Mesendoderm (in vitro differentiated cells): ENCODE measurements around the gene NDNF.

Experiments used
- DNase-seq: peaks from one replicate; pipeline ENCODE4 v3.0.0; 2013
- H2AK5ac ChIP-seq: 2 replicates; pipeline ENCODE4 v1.6.1; 2013; ENCODE audit warnings: low read length, inconsistent platforms
- H2BK120ac ChIP-seq: 2 replicates; pipeline ENCODE4 v1.6.1; 2013; ENCODE audit warnings: low read depth, mild to moderate bottlenecking, low read length, moderate library complexity, mixed read lengths
- H2BK15ac ChIP-seq: replicated peaks from 2 replicates; pipeline ENCODE4 v1.6.1; 2013; ENCODE audit warnings: low read depth, mild to moderate bottlenecking, moderate library complexity
- H2BK5ac ChIP-seq: 2 replicates; pipeline ENCODE4 v1.6.1; 2013; ENCODE audit warnings: low read length, inconsistent platforms
- H3K18ac ChIP-seq: 2 replicates; pipeline ENCODE4 v1.6.1; 2013; ENCODE audit warnings: mild to moderate bottlenecking, low read length, mixed read lengths
- H3K23ac ChIP-seq: one replicate; pipeline ENCODE4 v1.6.1; 2013; ENCODE audit warnings: low read length
- H3K27ac ChIP-seq: 2 replicates; pipeline ENCODE4 v1.5.1; 2013; ENCODE audit warnings: low read depth, mild to moderate bottlenecking, inconsistent platforms, low read length, moderate library complexity
- H3K27me3 ChIP-seq: 2 replicates; pipeline ENCODE4 v1.6.1; 2013; ENCODE audit warnings: low read length, control low read depth, mild to moderate bottlenecking, inconsistent platforms; ENCODE audit not compliant: insufficient read depth, poor library complexity
- H3K36me3 ChIP-seq: 2 replicates; pipeline ENCODE4 v1.6.1; 2013; ENCODE audit warnings: low read length, inconsistent platforms; ENCODE audit not compliant: control insufficient read depth, insufficient read depth
- H3K4ac ChIP-seq: one replicate; pipeline ENCODE4 v1.6.1; 2013; ENCODE audit warnings: low read depth, mild to moderate bottlenecking, low read length, moderate library complexity
- H3K4me1 ChIP-seq: 2 replicates; pipeline ENCODE4 v1.6.1; 2013; ENCODE audit warnings: low read depth, low read length, inconsistent platforms; ENCODE audit not compliant: control insufficient read depth
- H3K4me2 ChIP-seq: 2 replicates; pipeline ENCODE4 v1.6.1; 2013; ENCODE audit warnings: low read length
- H3K4me3 ChIP-seq: 2 replicates; pipeline ENCODE4 v1.5.1; 2013; ENCODE audit warnings: mild to moderate bottlenecking, low read length
- H3K56ac ChIP-seq: one replicate; pipeline ENCODE4 v1.6.1; 2013; ENCODE audit warnings: low read length
- H3K79me1 ChIP-seq: 2 replicates; pipeline ENCODE4 v1.6.1; 2013; ENCODE audit warnings: low read length, inconsistent platforms
- H3K79me2 ChIP-seq: 2 replicates; pipeline ENCODE4 v1.6.1; 2013; ENCODE audit warnings: mild to moderate bottlenecking, low read length; ENCODE audit not compliant: control insufficient read depth, insufficient read depth
- H3K9ac ChIP-seq: 2 replicates; pipeline ENCODE4 v1.6.1; 2013; ENCODE audit warnings: low read length, inconsistent platforms
- H4K5ac ChIP-seq: one replicate; pipeline ENCODE4 v1.6.1; 2013; ENCODE audit warnings: low read length
- H4K8ac ChIP-seq: one replicate; pipeline ENCODE4 v1.6.1; 2013; ENCODE audit warnings: low read depth, mild to moderate bottlenecking, control low read depth, low read length, moderate library complexity
- WGBS: extraction: QIAGEN DNeasy Blood & Tissue Kit; methylation state at CpG from one replicate; pipeline ENCODE4 v1.1.7; 2013; ENCODE audit warnings: low lambda C conversion rate, missing lambda C conversion rate; ENCODE audit not compliant: insufficient coverage; ENCODE audit errors: extremely low coverage; 5-methylcytosine and 5-hydroxymethylcytosine counted together

NDNF gene

DNA sequence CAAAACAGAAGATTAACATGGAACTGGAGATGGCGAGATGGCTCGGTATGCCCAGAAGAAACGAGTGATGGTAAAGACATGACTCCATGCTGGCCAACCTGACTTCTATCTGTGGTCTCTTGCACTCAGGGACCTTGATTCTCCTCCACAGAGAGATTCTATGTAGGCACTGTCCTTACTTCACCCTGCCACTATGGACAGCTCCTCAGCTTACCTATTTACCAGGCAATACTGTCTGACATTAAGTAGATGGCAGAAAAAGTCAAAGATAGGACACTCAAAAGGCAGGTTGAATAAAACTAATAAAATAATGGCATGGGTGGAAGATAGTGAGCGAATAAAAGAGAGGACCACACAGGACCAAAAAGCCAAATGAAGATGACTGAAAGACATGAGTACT is 35.2 kb upstream of the NDNF start:
- Histone ChIP-seq H2AK5ac (no peak overlapping the region), H3K18ac (no peak overlapping the region), H3K9ac (no peak overlapping the region), H3K4me3 (no peak overlapping the region), H3K36me3 (no peaks in the 10 kb centered on the region), H3K4me1 (no peaks in the 10 kb centered on the region), H3K56ac (no peak overlapping the region), H3K4ac (no peak overlapping the region), H4K5ac (no peak overlapping the region), H3K79me2 (no peaks in the 10 kb centered on the region), H2BK15ac (no peak overlapping the region), H3K27ac (no peak overlapping the region), H2BK120ac (no peak overlapping the region), H3K27me3 (no peaks in the 10 kb centered on the region), H4K8ac (no peak overlapping the region), H2BK5ac (no peak overlapping the region), H3K79me1 (no peaks in the 10 kb centered on the region), H3K23ac (no peak overlapping the region), H3K4me2 (no peak overlapping the region)
- no peak for DNase-seq
- WGBS = no CpG with 5 or more reads among the region's 4 CpGs

DNA sequence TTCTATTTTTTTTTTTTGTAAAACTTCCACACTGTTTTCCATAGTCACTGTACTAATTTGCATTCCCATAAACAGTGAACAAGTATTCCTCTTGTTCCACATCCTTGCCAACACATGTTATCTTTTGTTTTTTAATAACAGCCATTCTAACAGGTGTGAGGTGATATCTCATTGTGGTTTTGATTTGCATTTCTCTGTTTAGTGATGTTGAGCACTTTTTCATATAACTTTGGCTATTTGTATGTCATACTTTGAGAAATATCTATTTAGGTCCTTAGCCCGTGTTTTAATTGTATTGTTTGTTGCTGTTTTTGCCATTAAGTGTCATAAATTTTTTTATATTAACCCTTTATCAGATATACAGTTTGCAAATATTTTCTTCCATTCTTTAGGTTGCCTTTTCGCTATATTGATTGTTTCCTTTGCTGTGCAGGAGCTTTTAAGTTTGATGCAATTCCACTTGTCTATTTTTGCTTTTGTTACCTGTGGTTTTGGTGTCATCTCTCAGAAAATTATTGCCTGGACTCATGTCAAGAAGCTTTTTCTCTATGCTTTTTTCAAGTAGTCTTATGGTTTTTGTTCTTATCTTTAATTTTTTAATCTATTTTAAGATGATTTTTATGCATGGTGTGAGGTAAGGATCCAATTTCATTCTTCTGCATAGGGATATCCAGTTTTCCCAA is 27.9 kb upstream of the NDNF start:
- H4K8ac ChIP-seq = no peak overlapping the region
- H3K79me1 ChIP-seq = no peaks in the 10 kb centered on the region
- no peak overlapping the region for H3K4ac ChIP-seq
- H3K18ac ChIP-seq = no peak overlapping the region
- H3K27me3 ChIP-seq = no peaks in the 10 kb centered on the region
- H3K4me2 ChIP-seq = no peak overlapping the region
- H3K79me2 ChIP-seq = no peaks in the 10 kb centered on the region
- H3K9ac ChIP-seq = no peak overlapping the region
- no peak overlapping the region for H4K5ac ChIP-seq
- H2BK120ac ChIP-seq = no peak overlapping the region
- no peak for DNase-seq
- no peak overlapping the region for H2BK15ac ChIP-seq
- no peaks in the 10 kb centered on the region for H3K36me3 ChIP-seq
- no peak overlapping the region for H3K56ac ChIP-seq
- H3K4me1 ChIP-seq = no peaks in the 10 kb centered on the region
- H3K27ac ChIP-seq = no peak overlapping the region
- H3K4me3 ChIP-seq = no peak overlapping the region
- no peak overlapping the region for H3K23ac ChIP-seq
- H2BK5ac ChIP-seq = no peak overlapping the region
- no CpG with 5 or more reads among the region's 2 CpGs for WGBS
- H2AK5ac ChIP-seq = no peak overlapping the region

DNA sequence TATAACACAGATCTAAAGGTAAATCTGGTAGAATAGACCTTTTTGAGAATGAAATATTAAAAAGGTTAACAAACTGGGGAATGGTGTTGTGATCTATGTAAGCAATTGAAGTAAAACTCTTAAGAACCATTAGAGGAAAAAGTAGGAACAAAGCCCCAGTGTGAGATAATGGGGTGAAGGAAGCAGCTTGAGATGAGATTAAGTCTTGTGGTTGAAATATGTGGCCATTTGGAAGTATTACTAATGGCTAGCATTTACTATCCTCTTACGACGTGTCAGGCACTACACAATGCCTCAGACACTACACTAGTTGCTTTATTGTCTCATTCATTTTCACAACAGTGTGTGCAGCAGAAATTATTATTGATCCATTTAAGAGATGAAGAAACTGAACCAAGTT is 25.9 kb upstream of the NDNF start:
- no CpG with 5 or more reads among the region's 2 CpGs for WGBS
- Histone ChIP-seq H3K4ac (no peak overlapping the region), H3K18ac (no peak overlapping the region), H4K8ac (no peak overlapping the region), H3K79me2 (no peaks in the 10 kb centered on the region), H3K56ac (no peak overlapping the region), H2BK120ac (no peak overlapping the region), H3K4me3 (no peak overlapping the region), H3K27me3 (no peaks in the 10 kb centered on the region), H3K4me1 (no peaks in the 10 kb centered on the region), H3K27ac (no peak overlapping the region), H3K4me2 (no peak overlapping the region), H3K79me1 (no peaks in the 10 kb centered on the region), H3K23ac (no peak overlapping the region), H2AK5ac (no peak overlapping the region), H3K9ac (no peak overlapping the region), H2BK15ac (no peak overlapping the region), H4K5ac (no peak overlapping the region), H2BK5ac (no peak overlapping the region), H3K36me3 (no peaks in the 10 kb centered on the region)
- no peak for DNase-seq

DNA sequence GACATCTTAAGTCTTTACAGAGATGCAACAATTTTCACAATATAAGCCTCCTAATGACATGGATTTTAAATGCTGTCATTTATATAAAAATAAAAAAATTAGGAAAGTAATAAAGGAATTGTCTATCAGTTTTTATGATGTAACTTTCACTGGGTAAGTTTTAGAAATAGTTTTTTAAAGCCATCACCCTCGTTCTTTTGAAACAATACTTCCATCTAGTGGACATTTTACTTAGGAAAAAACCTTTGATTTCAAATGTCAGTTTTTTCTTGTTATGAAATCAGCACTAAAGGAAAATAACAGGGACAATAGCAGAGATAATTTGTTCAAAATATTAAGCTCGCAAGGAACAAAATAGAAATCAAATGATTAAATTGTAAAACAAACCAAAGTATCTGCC is 24.3 kb upstream of the NDNF start:
- WGBS = no CpG with 5 or more reads among the region's 2 CpGs
- Histone ChIP-seq H3K79me2 (no peaks in the 10 kb centered on the region), H4K8ac (no peak overlapping the region), H3K36me3 (no peaks in the 10 kb centered on the region), H3K4me3 (no peak overlapping the region), H2BK5ac (no peak overlapping the region), H3K4ac (no peak overlapping the region), H2BK120ac (no peak overlapping the region), H3K56ac (no peak overlapping the region), H3K27me3 (no peaks in the 10 kb centered on the region), H3K27ac (no peak overlapping the region), H3K23ac (no peak overlapping the region), H3K9ac (no peak overlapping the region), H3K4me2 (no peak overlapping the region), H3K4me1 (no peaks in the 10 kb centered on the region), H2AK5ac (no peak overlapping the region), H4K5ac (no peak overlapping the region), H2BK15ac (no peak overlapping the region), H3K18ac (no peak overlapping the region), H3K79me1 (no peaks in the 10 kb centered on the region)
- DNase-seq = peak; percentile 34

DNA sequence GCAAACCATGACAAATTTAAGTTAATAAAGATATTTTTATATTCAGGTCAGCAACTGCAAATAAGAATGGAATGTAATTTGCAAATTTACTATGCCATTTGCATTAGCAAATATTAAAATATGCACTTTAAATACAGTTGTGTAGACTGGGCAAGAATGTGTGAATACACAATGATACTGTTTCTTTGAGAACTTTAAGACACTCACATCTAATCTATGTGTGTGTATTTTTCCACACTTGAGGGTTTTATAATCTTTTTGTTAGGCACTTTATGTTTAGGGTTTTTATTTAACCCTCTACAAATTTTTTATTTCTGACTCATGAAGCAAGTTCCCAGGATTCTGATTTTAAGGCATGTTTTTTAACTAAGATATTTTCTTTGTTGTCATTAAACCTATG is 23.9 kb upstream of the NDNF start:
- Histone ChIP-seq H3K23ac (no peak overlapping the region), H3K27ac (no peak overlapping the region)

DNA sequence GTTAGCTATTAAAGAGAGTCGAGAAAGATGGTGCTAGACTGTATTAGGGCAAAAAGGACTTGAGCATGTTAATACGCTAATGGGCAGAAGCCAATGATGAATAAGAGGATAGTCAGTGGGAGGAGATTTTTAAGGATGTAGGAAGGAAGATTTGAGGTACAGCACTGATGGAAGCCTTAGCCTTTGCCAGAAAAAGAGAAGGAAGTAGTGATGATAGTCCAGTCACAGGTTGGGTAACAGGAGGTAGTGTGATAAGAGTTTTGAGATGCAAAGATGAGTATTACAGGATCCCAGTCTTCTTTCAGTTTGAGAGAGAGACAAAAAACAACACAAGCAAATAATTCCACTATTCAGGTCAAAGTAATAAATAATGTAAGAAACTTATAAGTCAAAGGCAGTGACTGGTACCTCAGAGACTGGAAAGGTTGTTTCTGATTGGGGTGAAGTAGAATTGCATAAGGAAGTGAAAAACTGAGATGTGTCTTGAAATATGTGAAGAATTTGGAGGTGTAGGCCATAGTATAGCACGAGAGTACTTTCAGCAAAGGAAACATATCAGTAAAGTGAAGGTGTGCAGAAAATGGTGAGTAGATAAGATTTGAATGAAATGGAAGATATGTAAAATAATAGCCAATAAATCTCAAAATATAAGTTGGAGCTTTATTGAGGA is 22.1 kb upstream of the NDNF start:
- Histone ChIP-seq H3K9ac (no peak overlapping the region), H3K79me1 (no peaks in the 10 kb centered on the region), H2BK15ac (no peak overlapping the region), H3K18ac (no peak overlapping the region), H3K27me3 (no peaks in the 10 kb centered on the region), H3K4ac (no peak overlapping the region), H2BK5ac (no peak overlapping the region), H3K4me1 (no peaks in the 10 kb centered on the region), H3K4me2 (no peak overlapping the region), H3K36me3 (no peaks in the 10 kb centered on the region), H3K56ac (no peak overlapping the region), H3K79me2 (no peaks in the 10 kb centered on the region), H2AK5ac (no peak overlapping the region), H2BK120ac (no peak overlapping the region), H3K27ac (no peak overlapping the region), H4K5ac (no peak overlapping the region), H3K23ac (no peak overlapping the region), H3K4me3 (no peak overlapping the region), H4K8ac (no peak overlapping the region)
- WGBS = no CpG with 5 or more reads among the region's 3 CpGs
- no peak for DNase-seq

More for the DNA sequence above, 23.9 kb upstream of the NDNF start:
- no peak overlapping the region for H2BK5ac ChIP-seq
- no peak overlapping the region for H3K56ac ChIP-seq
- H3K18ac ChIP-seq = no peak overlapping the region
- H3K79me1 ChIP-seq = no peaks in the 10 kb centered on the region
- no peak overlapping the region for H2BK15ac ChIP-seq
- no peak overlapping the region for H3K4ac ChIP-seq
- no peak overlapping the region for H4K8ac ChIP-seq
- H3K9ac ChIP-seq = no peak overlapping the region
- no peak for DNase-seq
- H2AK5ac ChIP-seq = no peak overlapping the region
- no peak overlapping the region for H3K4me3 ChIP-seq
- no peaks in the 10 kb centered on the region for H3K27me3 ChIP-seq
- no peak overlapping the region for H4K5ac ChIP-seq
- H2BK120ac ChIP-seq = no peak overlapping the region
- no peaks in the 10 kb centered on the region for H3K36me3 ChIP-seq
- H3K4me2 ChIP-seq = no peak overlapping the region
- no peaks in the 10 kb centered on the region for H3K79me2 ChIP-seq
- no peaks in the 10 kb centered on the region for H3K4me1 ChIP-seq
